GM19240 (cell line): ENCODE measurements around the gene C2orf49.

Experiments
- DNase-seq: peaks from one replicate; pipeline ENCODE4 v3.0.0; 2011; ENCODE audit warnings: low spot score; ENCODE audit not compliant: insufficient read length

C2orf49 gene

GRCh38 chr2:105381101-105381668, 43.8 kb downstream of the C2orf49 start:
- DNase-seq, result no peak

DNA sequence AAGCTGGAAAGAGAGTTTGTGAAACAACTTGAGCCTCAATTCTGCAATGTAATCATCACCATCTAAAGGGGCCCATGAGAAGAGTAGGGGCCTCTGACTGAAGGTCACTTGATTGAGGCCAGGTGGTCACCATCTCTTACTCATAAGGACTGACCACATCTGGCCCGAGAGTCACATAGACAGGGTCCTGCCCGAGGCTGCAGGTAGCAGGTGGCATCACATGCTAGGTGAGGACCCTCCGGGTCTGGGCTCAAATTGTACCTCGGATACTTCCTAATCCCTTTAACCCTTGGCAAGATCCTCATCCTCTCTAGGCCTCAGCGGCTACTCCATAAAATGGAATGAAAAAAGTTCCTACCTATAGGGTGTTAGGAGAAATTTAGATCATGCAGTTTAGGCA, 44.8 kb downstream of the C2orf49 start:
- no peak for DNase-seq

GRCh38 chr2:105383432-105384166, 46.3 kb downstream of the C2orf49 start:
- no peak for DNase-seq

- DNase-seq, result no peak
These were observed 46.9 kb downstream of the C2orf49 start for GRCh38 chr2:105384216-105384615.

GRCh38 chr2:105384861-105385260, 47.5 kb downstream of the C2orf49 start:
- DNase-seq, result no peak

GRCh38 chr2:105385731-105386540, 48.6 kb downstream of the C2orf49 start:
- DNase-seq, result no peak

DNA sequence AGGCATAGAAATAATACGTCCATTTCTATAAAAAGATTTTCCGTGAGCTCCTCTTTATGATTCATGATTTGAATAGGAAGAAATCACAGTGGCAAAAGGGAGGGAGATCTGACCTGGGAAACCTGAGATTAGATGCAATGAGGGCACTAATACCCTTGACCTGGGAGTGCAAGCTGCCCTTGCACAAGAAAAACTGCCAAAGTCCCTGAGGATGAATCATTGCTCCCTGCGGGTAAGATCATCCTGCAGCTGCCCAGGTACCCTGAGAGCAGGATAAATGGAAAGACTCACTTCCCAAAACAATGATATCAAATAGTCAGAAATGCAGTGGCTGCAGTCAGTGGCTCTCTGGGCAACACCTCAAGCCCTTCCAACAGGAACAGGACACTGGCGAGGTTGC, 49.9 kb downstream of the C2orf49 start:
- DNase-seq, result no peak

GRCh38 chr2:105388971-105389381, 51.6 kb downstream of the C2orf49 start:
- no peak for DNase-seq

DNA sequence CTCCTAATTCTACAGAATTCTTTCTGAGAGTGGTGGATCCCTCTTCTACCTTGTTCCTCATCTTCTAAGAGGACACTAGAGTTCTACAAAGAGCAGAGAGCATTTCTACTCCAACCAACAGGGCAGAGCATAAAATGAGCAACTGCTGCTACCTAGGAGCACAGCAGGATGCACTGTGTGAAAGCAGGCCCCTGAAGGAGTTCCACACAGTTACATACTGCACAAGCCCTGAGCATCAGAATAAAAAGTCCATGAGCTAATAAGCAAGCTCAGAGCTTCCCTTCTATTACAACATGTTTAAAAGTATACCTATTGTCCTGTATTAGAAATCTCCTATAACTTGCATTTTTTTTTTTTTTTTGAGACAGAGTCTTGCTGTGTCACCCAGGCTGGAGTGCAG, 53.1 kb downstream of the C2orf49 start:
- DNase-seq, result no peak

GRCh38 chr2:105391058-105391627, 53.8 kb downstream of the C2orf49 start:
- no peak for DNase-seq

DNA sequence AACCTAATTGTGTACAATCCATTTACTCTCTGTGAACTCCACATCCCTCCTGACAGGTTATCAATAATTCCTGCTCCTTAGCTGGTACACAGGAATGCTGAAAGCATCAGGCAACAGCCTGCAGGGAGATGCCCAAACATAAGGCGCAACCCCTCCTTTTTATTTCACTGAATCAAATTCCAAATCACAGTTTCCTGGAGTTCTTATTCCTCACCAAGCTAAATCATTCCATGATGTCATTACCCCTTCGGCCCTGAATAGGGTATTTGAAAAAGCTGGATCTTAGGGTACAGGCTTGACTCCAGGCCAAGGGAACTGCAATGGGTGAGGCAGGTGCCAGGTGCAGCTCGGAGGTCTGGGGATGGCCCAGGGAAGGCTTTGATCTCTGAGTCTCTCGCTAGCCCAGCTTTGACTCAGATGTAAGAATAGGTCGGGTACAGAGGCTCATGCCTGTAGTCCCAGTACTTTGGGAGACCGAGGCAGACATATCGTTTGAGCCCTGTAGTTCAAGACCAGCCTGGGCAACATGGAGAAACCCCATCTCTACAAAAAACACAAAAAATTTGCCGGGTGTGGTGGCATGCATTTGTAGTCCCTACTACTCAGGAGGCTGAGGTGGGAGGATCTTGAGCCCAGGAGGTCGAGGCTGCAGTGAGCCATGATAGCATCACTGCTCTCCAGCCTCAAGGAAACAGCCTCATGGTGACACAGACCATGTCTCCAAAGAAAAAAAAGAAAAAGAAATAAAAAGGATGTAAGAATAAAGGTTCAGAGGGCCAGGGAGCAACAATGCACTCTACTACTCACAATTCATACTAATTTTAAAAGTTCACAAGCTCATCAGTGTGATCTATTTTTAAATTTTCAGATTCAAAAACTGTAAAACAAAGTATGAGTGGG, 54.7 kb downstream of the C2orf49 start:
- no peak for DNase-seq

DNA sequence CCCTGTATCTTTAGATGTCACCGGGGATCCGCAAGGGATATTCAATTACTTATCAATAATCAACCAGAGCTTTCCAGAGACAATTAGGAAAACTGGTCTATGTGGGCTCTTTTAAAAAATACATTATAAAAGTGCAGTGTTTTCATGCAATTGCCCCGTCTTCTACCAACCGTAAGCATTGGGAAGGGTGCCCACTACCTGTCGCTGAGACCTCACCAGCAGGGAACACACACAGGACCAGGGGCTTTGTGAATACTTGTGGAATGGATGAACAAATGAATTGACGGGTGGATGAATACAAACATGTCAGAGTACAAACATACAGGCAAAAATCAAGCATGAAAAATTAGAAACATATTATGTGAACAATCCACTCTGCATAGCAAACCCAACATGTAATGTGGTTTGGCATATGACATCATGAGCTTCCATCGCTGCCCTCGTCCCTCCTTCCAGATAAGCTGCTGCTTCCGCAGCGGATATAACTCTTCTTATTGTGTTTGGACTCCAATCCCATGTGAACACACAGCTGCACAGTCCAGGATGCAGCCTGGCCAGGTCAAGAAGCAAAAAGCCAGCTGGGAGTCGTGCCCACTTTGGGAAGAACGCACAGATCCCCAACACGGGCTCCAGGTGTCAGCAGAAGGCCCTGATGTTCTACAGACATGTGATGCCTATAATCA, 56.2 kb downstream of the C2orf49 start:
- no peak for DNase-seq

GRCh38 chr2:105394951-105395611, 57.7 kb downstream of the C2orf49 start:
- no peak for DNase-seq

- DNase-seq, result no peak
These were observed 58.4 kb downstream of the C2orf49 start for GRCh38 chr2:105395691-105396090.

DNA sequence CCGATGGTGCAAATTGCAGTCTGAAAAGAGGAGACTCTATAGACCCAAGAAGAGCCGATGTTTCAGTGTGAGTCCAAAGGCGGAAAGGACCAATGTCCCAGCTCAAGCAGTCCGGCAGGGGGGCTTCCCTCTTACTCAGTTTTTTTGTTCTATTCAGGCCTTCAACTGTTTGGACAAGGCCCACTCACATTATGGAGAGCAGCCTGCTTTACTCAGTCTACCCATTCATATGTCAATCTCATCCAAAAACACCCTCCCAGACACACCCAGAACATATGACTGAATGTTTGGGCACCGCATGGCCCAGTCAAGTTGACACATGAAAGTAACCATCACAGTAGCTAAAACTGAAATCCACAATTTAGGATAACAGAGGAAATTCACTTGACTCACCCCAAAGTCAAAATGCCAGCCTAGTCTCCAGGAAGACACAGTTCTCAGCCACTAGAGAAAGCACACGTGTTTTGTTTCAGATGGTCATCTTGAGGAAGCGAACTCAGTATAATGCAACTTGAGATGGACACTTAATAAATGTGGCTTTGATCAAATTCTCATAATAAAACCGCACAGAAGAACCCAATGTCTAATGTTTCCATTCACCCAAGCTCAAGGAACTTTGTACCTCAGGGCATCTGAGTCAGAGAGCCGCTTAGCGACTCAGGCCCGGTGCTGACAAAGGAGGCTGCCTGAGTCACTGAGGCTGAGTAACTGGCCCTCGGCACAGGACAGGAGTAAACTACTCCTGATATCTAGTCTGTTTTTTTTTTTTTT, 59.1 kb downstream of the C2orf49 start:
- no peak for DNase-seq

DNA sequence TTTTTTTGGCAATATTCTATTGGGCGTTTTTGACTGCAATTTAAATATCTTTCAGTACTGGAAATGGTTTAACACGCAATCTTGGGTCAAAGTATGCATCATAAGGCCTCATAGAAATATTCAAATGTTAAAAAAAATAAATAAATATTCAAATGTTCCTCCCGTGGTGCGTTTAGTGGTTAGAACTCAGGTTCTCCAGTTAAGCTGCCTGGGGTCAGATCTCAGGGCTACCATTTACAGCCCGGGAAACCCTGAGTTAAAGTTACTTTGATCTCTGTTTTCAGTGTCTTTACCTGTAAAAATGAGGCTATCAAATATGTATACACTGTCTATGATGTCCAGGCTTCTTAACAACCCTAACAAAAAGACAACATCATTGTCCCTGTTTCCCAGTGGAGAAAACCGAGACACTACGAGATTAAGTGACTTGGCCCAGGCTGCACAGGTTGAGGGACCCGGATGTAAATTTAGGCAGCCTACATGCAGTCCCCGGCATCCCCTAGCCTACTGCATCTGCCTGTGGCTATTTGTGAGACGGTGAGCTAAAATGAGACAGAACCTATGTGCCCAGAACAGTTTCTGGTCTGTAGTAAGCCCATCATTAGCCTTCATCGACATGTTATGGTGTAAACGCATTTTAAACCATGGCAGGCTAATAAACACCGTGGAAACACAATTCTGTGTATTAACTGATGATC, 59.8 kb downstream of the C2orf49 start:
- DNase-seq, result no peak

GRCh38 chr2:105397953-105398335, 60.6 kb downstream of the C2orf49 start:
- DNase-seq, result no peak

- DNase-seq, result peak; percentile 50
These were observed 61.2 kb downstream of the C2orf49 start, which contains the start of gene FHL2 for GRCh38 chr2:105398336-105399206. Gene FHL2 (minus strand): TSS chr2:105399051. CDS start chr2:105386516, 12,535 bp downstream.
